PFSK-1 (cell line): ENCODE results near the gene STK32B.

ENCODE experiments used
- POLR2AphosphoS5 ChIP-seq: IDR thresholded peaks from 2 replicates; pipeline ENCODE4 v1.6.1; 2012; ENCODE audit warnings: low read depth, mild to moderate bottlenecking, control low read depth, low read length, moderate library complexity
- REST ChIP-seq, 2 experiments: IDR thresholded peaks; 2 replicates each; pipeline versions ENCODE4 v1.6.1 to v1.8.0; 2011 to 2012; ENCODE audit warnings: low read depth in 2 of 2, low read length in 2 of 2, control low read depth in 1 of 2, inconsistent platforms in 1 of 2, mild to moderate bottlenecking in 1 of 2, moderate library complexity in 1 of 2; ENCODE audit not compliant: insufficient read depth in 1 of 2
- SIN3A ChIP-seq: IDR thresholded peaks from 2 replicates; pipeline ENCODE4 v1.6.1; 2012; ENCODE audit warnings: mild to moderate bottlenecking, low read length, moderate library complexity, borderline replicate concordance; ENCODE audit not compliant: insufficient read depth
- TAF1 ChIP-seq: IDR thresholded peaks from 2 replicates; pipeline ENCODE4 v1.6.1; 2012; ENCODE audit warnings: low read length, control low read depth, borderline replicate concordance; ENCODE audit not compliant: insufficient read depth

GRCh38 chr4:5372198-5372597 is 320.9 kb downstream of the STK32B start:
- TF ChIP-seq TAF1 (no peak), POLR2AphosphoS5 (no peak), SIN3A (no peak), REST (IDR thresholded peaks at IDR 0.05; ENCODE audit: insufficient read depth in 1 of 2, low read depth in 2 of 2, low read length in 2 of 2) (no peak)
